Measurements from ENCODE around the gene OXSR1. TPM values are rescaled to one million over a fixed set of nuclear protein-coding genes. Genes with fewer than 3 reads are reported as not detected.

OXSR1 gene
- total RNA-seq, 6 experiments from 2014 or later = 48.5 to 54.3 (median 51.5) TPM

GRCh38 chr3:38151667-38152265 lies 13.6 kb upstream of the OXSR1 start:
- no peak overlapping the region for H3K4me3 Mint-ChIP-seq
- peaks cover 39% of the 10 kb centered on the region for H3K4me1 Mint-ChIP-seq (ENCODE audit: low read depth)
- no peak for TF ChIP-seq CTCF (IDR thresholded peaks at IDR 0.05)
- peaks cover 2% of the 10 kb centered on the region; the same call in 1 of the 2 replicates for H3K36me3 Mint-ChIP-seq (ENCODE audit: low read depth)
- DNase-seq = peak; percentile 21
- H3K27me3 Mint-ChIP-seq (ENCODE audit: insufficient read depth) = no peaks in the 10 kb centered on the region
- H3K27ac Mint-ChIP-seq = no peak overlapping the region
- peaks cover 9% of the 10 kb centered on the region for H3K9me3 Mint-ChIP-seq

- no peak overlapping the region for H3K27ac Mint-ChIP-seq
- H3K4me1 Mint-ChIP-seq (ENCODE audit: low read depth) = peaks cover 39% of the 10 kb centered on the region
- no peaks in the 10 kb centered on the region for H3K36me3 Mint-ChIP-seq (ENCODE audit: low read depth)
- no peaks in the 10 kb centered on the region for H3K27me3 Mint-ChIP-seq (ENCODE audit: insufficient read depth)
- H3K9me3 Mint-ChIP-seq = 0 out of 2 replicates have a peak, but pooled peaks cover under 1% of the 10 kb centered on the region
- TF ChIP-seq CTCF (IDR thresholded peaks at IDR 0.05) = no peak
- H3K4me3 Mint-ChIP-seq = no peak overlapping the region
- no peak for DNase-seq
Measured at GRCh38 chr3:38152609-38153008, 12.7 kb upstream of the OXSR1 start.

DNA sequence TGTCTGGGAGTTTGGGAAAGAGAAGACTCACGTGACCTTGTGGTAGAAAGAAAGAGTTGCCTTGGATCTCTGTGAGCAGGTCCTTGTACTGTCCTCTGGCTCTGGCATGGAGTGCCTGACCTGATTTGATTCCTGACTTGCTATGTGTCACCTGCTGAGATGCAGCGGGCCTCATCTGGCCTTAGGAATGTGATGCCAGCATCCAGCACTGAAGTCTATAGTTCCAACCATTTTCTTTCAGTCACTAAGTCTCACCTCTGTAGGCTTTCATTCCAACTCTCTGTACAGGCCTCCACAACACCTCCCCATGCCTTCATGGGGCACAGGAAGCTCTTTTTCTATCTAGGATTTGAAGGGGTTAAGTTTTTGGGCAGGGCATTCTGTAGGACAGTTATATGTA lies 12.1 kb upstream of the OXSR1 start:
- Mint-ChIP-seq H3K27ac (no peak overlapping the region), H3K36me3 (ENCODE audit: low read depth) (no peaks in the 10 kb centered on the region), H3K4me1 (ENCODE audit: low read depth) (peaks cover 39% of the 10 kb centered on the region), H3K9me3 (no peaks in the 10 kb centered on the region), H3K4me3 (no peak overlapping the region), H3K27me3 (ENCODE audit: insufficient read depth) (no peaks in the 10 kb centered on the region)
- TF ChIP-seq CTCF (IDR thresholded peaks at IDR 0.05) = no peak
- DNase-seq = no peak

GRCh38 chr3:38154033-38154494 lies 11.3 kb upstream of the OXSR1 start:
- H3K36me3 Mint-ChIP-seq (ENCODE audit: low read depth) = no peaks in the 10 kb centered on the region
- DNase-seq = peak; percentile 76
- H3K4me1 Mint-ChIP-seq (ENCODE audit: low read depth) = peaks cover 39% of the 10 kb centered on the region
- no peak overlapping the region for H3K4me3 Mint-ChIP-seq
- no peak for TF ChIP-seq CTCF (IDR thresholded peaks at IDR 0.05)
- no peak overlapping the region for H3K27ac Mint-ChIP-seq
- H3K27me3 Mint-ChIP-seq (ENCODE audit: insufficient read depth) = no peaks in the 10 kb centered on the region
- H3K9me3 Mint-ChIP-seq = no peaks in the 10 kb centered on the region

DNA sequence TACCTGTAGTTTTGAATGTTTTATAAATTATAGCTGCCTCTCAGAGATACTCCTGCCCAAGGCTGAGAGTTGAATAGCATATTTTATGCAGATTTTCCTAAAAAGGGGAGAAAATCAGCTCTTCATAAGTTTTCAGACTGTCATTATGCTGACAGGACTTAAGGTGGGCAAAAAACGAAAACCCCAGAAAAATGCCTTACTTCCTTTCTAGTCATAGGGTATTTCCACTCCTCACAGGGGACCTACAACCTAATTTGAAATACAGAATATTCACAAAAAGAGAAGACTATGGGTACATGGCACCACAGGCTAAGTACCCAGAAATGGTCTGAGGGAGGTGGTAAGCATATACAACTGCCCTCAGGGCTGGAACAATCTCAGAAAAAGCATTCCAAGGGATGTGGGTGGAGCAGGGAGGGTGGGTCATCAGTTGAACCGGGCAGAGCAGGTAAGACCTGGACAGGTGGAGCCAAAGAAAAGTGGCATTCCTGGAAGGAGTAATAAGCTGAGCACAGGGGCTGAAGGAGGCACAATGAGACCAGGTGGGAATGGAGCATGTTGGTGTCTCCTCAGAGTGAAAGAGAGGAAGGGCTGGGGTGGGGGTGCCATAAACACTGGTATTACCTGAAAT lies 10.6 kb upstream of the OXSR1 start:
- Mint-ChIP-seq H3K27me3 (ENCODE audit: insufficient read depth) (no peaks in the 10 kb centered on the region), H3K4me3 (no peak overlapping the region), H3K4me1 (ENCODE audit: low read depth) (peaks cover 39% of the 10 kb centered on the region), H3K27ac (no peak overlapping the region), H3K9me3 (no peaks in the 10 kb centered on the region), H3K36me3 (ENCODE audit: low read depth) (no peaks in the 10 kb centered on the region)
- no peak for DNase-seq
- TF ChIP-seq CTCF (IDR thresholded peaks at IDR 0.05) = no peak

Data from HFFc6 (cell line).